HG03175 (cell line): Measurements from ENCODE around the gene KIRREL3.

Experiments used
- ATAC-seq: cut with Tn5 transposase; IDR thresholded peaks from one replicate; pipeline ENCODE4 v1.9.1; 2021; ENCODE audit warnings: mild to moderate bottlenecking, moderate library complexity; ENCODE audit not compliant: unreplicated experiment

The KIRREL3 gene

DNA sequence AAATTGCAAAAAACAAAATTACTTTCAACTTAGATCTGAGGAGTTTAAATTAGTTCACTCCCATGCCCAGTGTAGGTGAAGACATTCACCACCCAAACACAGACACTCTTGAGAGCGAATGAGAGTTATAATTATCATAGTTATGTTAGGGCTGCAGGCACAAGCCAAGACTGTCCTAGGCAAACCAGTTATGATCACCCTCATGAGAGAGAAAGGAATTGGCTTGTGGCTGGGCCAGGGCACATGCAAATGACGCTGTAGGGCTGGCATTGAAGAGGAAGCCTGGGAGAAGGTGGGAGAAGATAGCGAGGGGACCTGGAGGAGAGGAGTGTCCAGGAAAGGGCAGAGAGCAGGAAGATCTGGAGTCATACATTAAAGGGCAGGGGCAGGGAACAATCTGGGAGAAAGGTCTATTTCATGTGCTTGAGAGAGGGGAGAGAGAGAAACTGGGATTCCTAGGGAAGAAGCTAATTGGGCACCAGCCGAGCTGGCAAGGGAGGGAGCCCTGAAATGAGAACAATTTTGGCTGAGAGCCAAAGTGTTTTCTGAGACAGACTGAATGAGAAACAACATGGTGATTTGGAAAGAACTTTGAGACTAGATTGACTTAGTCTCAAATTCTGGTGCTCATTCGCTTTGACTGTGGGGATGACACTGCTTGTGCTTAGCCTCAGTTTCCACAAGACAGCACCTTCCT lies 279.9 kb downstream of the KIRREL3 start:
- no peak for ATAC-seq

- ATAC-seq = no peak
These were observed 280.8 kb downstream of the KIRREL3 start for GRCh38 chr11:126719740-126720139.

GRCh38 chr11:126718276-126718675 lies 282.3 kb downstream of the KIRREL3 start:
- ATAC-seq = no peak

DNA sequence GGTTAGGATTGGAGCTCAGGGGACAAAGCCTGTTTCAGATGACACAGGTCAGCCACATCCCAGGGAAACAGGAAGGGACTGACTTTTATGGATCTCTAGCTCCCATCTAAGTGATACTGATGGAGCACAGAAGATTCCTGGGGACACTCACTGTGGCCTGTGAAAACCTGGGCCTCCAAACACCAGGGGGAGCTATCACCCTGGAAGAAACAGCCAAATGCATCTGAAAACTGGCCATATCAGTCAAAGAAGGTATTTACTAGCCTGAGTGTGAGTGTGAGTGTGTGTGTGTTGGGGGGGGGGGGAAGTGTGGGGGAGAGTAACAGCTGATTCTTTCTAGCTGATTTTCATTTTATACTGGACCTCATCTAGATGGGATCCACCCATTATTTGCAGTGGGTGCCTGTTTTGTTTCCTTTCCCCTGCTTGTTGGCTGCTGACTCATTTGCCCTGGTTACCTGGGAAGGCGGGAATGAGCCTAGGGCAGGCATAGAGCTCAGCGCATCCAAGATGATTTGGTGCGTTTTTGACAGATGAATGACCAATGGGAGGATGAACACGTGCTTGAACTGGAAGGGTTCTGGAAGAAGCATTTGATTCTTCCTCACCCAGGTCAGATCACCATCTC lies 284.0 kb downstream of the KIRREL3 start:
- ATAC-seq = peak; percentile 46

- no peak for ATAC-seq
These were observed 286.8 kb downstream of the KIRREL3 start for GRCh38 chr11:126713806-126714205.

DNA sequence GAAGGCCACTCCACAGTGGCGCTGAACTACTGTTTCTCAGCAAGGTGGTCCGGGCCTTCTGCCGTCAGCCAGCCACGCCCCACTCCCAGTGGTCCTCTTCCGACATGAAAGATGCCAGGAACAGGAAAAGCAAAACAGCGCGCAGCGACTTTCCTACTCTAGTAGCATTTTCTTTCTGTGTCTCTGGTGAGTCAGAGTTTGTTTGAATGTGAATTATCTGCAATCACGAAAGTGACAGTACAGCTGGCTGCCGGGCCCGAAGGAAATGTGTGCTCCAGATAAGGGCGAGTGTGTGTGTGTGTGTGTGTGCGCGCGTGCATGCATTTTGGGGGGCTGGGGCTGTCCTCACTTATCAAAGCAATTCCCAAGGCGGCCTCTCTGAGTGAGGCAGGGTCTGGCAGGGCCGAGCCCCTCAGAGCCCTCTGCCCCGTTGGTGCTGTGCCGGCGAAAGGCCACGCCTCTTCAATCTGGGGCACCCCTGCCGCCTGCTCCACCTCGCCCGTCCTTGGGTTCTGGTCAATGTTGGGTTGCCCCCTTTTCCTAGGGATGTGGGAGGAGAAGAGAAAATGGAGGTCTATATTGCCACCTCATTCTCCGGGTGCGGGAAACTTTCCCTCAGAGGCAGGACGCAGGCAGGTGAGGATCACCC lies 288.5 kb downstream of the KIRREL3 start:
- no peak for ATAC-seq

DNA sequence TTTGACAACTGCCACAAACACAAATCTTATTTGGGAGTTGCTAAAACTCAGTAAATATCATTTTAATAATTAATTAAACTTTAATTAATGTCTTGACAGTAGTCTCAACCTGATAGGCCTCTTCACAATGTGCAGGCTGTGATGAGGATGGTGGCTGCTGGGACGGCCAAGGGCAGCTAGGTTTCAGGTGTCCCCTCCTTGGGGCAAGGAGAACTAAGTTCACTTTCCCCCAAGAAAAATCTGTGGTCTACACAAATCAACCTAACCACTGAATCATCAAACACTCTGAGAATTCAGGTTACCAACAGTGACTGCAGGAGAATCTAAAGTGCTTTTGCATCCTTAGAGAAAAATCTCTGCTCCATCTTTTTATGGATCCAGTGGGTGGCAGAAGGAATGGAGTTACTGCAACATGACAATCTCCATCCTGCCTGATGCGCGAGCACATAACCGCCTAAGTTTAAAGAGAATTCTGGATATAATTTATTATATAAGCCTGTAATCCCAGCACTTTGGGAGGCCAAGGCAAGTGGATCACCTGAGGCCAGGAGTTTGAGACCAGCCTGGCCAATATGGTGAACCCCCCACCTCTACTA lies 289.7 kb downstream of the KIRREL3 start:
- no peak for ATAC-seq

DNA sequence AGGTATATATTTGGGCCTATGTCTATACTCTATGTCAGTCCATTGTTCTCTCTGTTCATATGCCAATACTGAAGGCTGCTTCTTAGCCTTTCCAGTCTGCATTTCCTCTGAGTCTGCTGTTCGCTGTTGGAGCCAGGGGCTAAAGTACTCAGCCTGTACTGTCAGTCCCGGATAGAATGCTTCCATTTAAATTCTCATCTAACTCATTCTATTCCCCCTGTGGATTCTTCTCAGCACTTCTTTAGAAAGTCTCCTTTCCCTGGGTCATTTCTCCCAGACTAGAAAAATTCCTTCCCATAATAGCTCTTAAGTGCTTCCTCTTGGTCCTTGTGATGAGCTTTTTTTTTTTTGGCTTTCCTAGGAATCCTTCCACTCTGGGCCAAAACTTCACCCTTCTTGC lies 293.1 kb downstream of the KIRREL3 start:
- no peak for ATAC-seq

- no peak for ATAC-seq
These were observed 296.5 kb downstream of the KIRREL3 start for GRCh38 chr11:126704096-126704495.

- no peak for ATAC-seq
These were observed 296.9 kb downstream of the KIRREL3 start for GRCh38 chr11:126703662-126704061.

- ATAC-seq = no peak
These were observed 297.6 kb downstream of the KIRREL3 start for GRCh38 chr11:126702987-126703386.

DNA sequence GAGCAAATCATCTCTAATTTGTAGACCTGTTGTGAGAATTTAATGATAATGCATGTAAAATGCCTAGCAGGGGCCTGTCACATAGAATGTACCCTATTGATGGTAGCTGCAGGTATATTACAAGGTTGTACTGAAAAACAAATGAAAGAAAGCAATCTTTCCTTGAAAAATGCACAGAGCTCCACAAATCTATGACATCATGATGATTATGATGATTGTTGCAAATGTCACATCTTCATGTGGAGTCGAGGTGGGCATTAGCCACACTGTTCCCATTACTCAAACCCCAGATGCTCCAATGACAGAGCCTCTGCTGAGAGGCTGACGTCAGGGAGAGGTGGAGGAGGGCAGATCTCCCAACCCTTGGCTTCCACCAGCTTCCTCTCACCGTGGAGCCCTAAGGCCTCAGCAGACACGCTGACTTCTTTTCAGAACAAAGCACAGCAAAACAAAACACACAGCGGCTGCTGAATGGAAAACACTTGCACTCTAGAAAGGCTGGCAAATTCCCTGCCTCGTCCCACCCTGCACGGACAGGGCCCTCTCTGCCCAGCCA lies 298.3 kb downstream of the KIRREL3 start:
- no peak for ATAC-seq

GRCh38 chr11:126701520-126701897 lies 299.1 kb downstream of the KIRREL3 start:
- ATAC-seq = no peak

GRCh38 chr11:126700768-126701519 lies 299.6 kb downstream of the KIRREL3 start:
- ATAC-seq = peak; percentile 49

DNA sequence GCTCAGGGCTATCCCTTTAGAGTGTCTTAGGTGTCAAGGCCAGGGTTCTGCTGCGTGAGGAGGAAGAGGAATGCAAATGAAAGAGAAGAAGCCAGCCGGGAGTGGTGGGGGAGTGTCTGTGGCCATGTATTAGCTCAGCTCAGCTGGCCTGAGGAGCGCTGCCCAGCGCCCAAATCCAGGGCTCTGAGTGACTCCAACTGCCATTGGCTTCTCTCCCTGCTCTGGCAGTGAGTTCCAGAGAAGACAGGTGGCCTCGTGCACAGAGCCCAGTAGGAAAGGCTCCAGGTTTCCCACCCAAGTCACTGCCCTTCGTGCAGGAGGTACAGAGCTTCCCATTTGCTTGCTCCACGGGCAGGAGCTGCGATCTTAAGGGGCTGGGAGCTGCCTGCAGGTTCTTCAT lies 302.0 kb downstream of the KIRREL3 start:
- no peak for ATAC-seq

- ATAC-seq = no peak
These were observed 302.6 kb downstream of the KIRREL3 start for GRCh38 chr11:126697936-126698335.

DNA sequence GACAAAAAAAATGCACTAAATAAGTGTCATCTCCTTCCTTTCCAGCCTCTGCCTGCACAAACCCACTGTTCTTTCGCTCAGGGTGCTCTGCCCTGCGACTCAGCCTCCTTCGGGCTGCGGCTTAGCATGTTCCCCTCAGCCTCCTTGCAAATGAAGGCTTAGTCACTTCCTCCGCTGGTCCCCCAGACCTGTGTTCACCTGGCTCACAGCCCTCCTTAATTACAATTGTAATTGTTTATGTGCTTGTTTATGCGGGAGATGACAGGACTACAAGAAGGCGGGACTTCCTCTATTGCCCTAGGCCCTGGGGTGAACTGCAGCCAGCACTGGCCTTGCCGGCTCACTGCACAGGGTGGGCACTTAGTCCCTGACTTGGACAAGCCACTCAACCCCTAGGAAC lies 303.6 kb downstream of the KIRREL3 start:
- ATAC-seq = no peak

- ATAC-seq = no peak
These were observed 305.3 kb downstream of the KIRREL3 start for GRCh38 chr11:126695293-126695692.

- no peak for ATAC-seq
These were observed 306.4 kb downstream of the KIRREL3 start for GRCh38 chr11:126694065-126694625.

DNA sequence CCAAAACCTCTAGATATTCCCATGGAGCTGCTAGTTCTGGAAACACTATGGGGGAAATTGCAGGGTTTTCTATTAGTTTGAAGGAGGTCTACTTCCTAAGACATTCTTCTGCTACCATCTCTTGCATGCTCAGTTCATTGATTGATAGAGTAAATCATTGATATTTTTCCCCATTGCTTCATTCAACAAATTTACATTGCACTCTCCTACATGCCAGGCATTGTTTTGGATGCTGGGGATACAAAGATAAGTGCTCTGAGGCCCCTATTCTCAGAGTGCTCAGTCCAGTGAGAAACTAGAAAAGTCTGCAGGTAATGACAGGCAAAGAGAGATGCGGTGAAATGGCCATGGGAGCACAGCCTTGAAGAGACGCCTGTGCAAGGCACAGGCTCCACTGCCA lies 313.1 kb downstream of the KIRREL3 start:
- no peak for ATAC-seq

- no peak for ATAC-seq
These were observed 313.6 kb downstream of the KIRREL3 start for GRCh38 chr11:126686938-126687337.
